Vagina (tissue), 2 donors: ENCODE data around the gene OPN4. TPM values are rescaled to one million over a fixed set of nuclear protein-coding genes. Genes with fewer than 3 reads are reported as not detected.

ENCODE experiments used
- DNase-seq, 2 donors: peaks; one replicate each; pipeline ENCODE4 v3.0.0-alpha.2; 2017; ENCODE audit errors: extremely low spot score in 2 of 2
- H3K27ac ChIP-seq: fragments of 200-600 bp; sonication (generic); one replicate; pipeline ENCODE4 v1.5.1; 2019
- H3K27me3 ChIP-seq: fragments of 200-600 bp; sonication (generic); one replicate; pipeline ENCODE4 v1.5.1; 2019
- H3K36me3 ChIP-seq, 2 donors: fragments of 200-600 bp; sonication (generic); one replicate each; pipeline ENCODE4 v1.5.1; 2017 to 2019
- H3K4me1 ChIP-seq: fragments of 200-600 bp; sonication (generic); one replicate; pipeline ENCODE4 v1.5.1; 2019
- H3K4me3 ChIP-seq, 2 donors: fragments of 200-600 bp; sonication (generic); 1 replicate in 1 of 2; 2 replicates in 1 of 2; pipeline ENCODE4 v1.5.1; 2016 to 2019
- H3K9me3 ChIP-seq: fragments of 200-600 bp; sonication (generic); one replicate; pipeline ENCODE4 v1.5.1; 2019
- CTCF ChIP-seq, 3 experiments: fragments of 450-650 bp in 2 of 3; fragments of 200-600 bp in 1 of 3; sonication (generic) in 1 of 3; IDR thresholded peaks; one replicate each; pipeline ENCODE4 v1.5.1; 2017 to 2019; ENCODE audit warnings: antibody characterized with exemption in 3 of 3, mild to moderate bottlenecking in 2 of 3, moderate library complexity in 2 of 3
- POLR2A ChIP-seq, 2 donors: fragments of 450-650 bp; IDR thresholded peaks; one replicate each; pipeline ENCODE4 v1.6.1; 2017; ENCODE audit warnings: antibody characterized with exemption in 2 of 2, mild to moderate bottlenecking in 2 of 2, moderate library complexity in 2 of 2
- POLR2AphosphoS5 ChIP-seq, 2 donors: sonication (generic); formaldehyde crosslinking; IDR thresholded peaks; one replicate each; pipeline ENCODE4 v1.9.0; 2017; ENCODE audit warnings: antibody characterized with exemption in 2 of 2, mild to moderate bottlenecking in 2 of 2, low read depth in 1 of 2; ENCODE audit not compliant: insufficient read depth in 1 of 2
- intact Hi-C: fragments of 100-400 bp; cut with DNase I; formaldehyde crosslinking; loops from one replicate; pipeline ENCODE4 v1.15.1; 2023
- total RNA-seq: library from RNA; depleted of rRNA; stranded (reverse); fragments of >200 nt; gene quantifications from one replicate; pipeline ENCODE4 v1.2.3, GENCODE V29; 2016

Gene OPN4
- total RNA-seq, 1 donor from 2014 or later, result not detected

- Histone ChIP-seq H3K27me3 (no peaks in the 10 kb centered on the region), H3K9me3 (no peaks in the 10 kb centered on the region), H3K4me1 (no peaks in the 10 kb centered on the region), H3K27ac (no peak overlapping the region), H3K4me3 (no peak overlapping the region), H3K36me3 (no peaks in the 10 kb centered on the region)
- no peak for DNase-seq
- intact Hi-C loops, result no loop called here
- TF ChIP-seq CTCF (IDR thresholded peaks at IDR 0.05) (no peak), POLR2AphosphoS5 (IDR thresholded peaks at IDR 0.05; ENCODE audit: insufficient read depth in 1 of 2, low read depth in 1 of 2) (no peak), POLR2A (IDR thresholded peaks at IDR 0.05) (no peak)
Observed at GRCh38 chr10:86658261-86658741, 4.0 kb downstream of the OPN4 start.

- Histone ChIP-seq H3K36me3 (no peaks in the 10 kb centered on the region), H3K27ac (no peak overlapping the region), H3K4me1 (no peaks in the 10 kb centered on the region), H3K27me3 (no peaks in the 10 kb centered on the region), H3K4me3 (no peak overlapping the region), H3K9me3 (no peaks in the 10 kb centered on the region)
- no peak for DNase-seq
- TF ChIP-seq POLR2A (IDR thresholded peaks at IDR 0.05), result no peak
- intact Hi-C loops, result no loop called here
Observed at GRCh38 chr10:86658751-86659150, 4.4 kb downstream of the OPN4 start.

- no peaks in the 10 kb centered on the region for H3K4me1 ChIP-seq
- H3K9me3 ChIP-seq, result no peaks in the 10 kb centered on the region
- no peaks in the 10 kb centered on the region for H3K27me3 ChIP-seq
- DNase-seq, result no peak
- H3K4me3 ChIP-seq, result no peak overlapping the region
- intact Hi-C loops, result no loop called here
- TF ChIP-seq POLR2AphosphoS5 (IDR thresholded peaks at IDR 0.05; ENCODE audit: insufficient read depth in 1 of 2, low read depth in 1 of 2), result no peak
- no peak for TF ChIP-seq POLR2A (IDR thresholded peaks at IDR 0.05)
- TF ChIP-seq CTCF (IDR thresholded peaks at IDR 0.05), result no peak
- no peaks in the 10 kb centered on the region for H3K36me3 ChIP-seq
- no peak overlapping the region for H3K27ac ChIP-seq
Observed at GRCh38 chr10:86659161-86659691, 4.9 kb downstream of the OPN4 start.

- intact Hi-C loops, result no loop called here
- Histone ChIP-seq H3K4me3 (no peak overlapping the region), H3K4me1 (peaks cover 4% of the 10 kb centered on the region), H3K27ac (no peak overlapping the region), H3K36me3 (no peaks in the 10 kb centered on the region), H3K27me3 (no peaks in the 10 kb centered on the region), H3K9me3 (no peaks in the 10 kb centered on the region)
- no peak for TF ChIP-seq POLR2AphosphoS5 (IDR thresholded peaks at IDR 0.05; ENCODE audit: insufficient read depth in 1 of 2, low read depth in 1 of 2)
- no peak for TF ChIP-seq CTCF (IDR thresholded peaks at IDR 0.05)
- no peak for TF ChIP-seq POLR2A (IDR thresholded peaks at IDR 0.05)
- DNase-seq, result no peak
Observed at GRCh38 chr10:86659721-86660453, 5.5 kb downstream of the OPN4 start.

GRCh38 chr10:86661161-86662025 is 7.0 kb downstream of the OPN4 start:
- Histone ChIP-seq H3K4me3 (no peak overlapping the region), H3K9me3 (no peaks in the 10 kb centered on the region), H3K27ac (no peak overlapping the region), H3K4me1 (peaks cover 4% of the 10 kb centered on the region), H3K36me3 (no peaks in the 10 kb centered on the region), H3K27me3 (no peaks in the 10 kb centered on the region)
- no peak for TF ChIP-seq POLR2AphosphoS5 (IDR thresholded peaks at IDR 0.05; ENCODE audit: insufficient read depth in 1 of 2, low read depth in 1 of 2)
- no peak for TF ChIP-seq POLR2A (IDR thresholded peaks at IDR 0.05)
- TF ChIP-seq CTCF (IDR thresholded peaks at IDR 0.05), result no peak
- DNase-seq, result no peak
- intact Hi-C loops, result no loop called here
